T-helper 1 cell (primary cell): ENCODE measurements around the gene SF3A2.

ENCODE experiments used
- DNase-seq, 5 donors: peaks; one replicate each; pipeline ENCODE4 v3.0.0-alpha.2; 2012 to 2020

Gene SF3A2

GRCh38 chr19:2242816-2243215 is 6.2 kb downstream of the SF3A2 start:
- no peak for DNase-seq

- DNase-seq, result no peak
Observed at GRCh38 chr19:2243274-2244124, 6.9 kb downstream of the SF3A2 start.

GRCh38 chr19:2244125-2244411 is 7.4 kb downstream of the SF3A2 start:
- DNase-seq, result no peak

GRCh38 chr19:2244486-2244885 is 7.9 kb downstream of the SF3A2 start:
- no peak for DNase-seq

- no peak for DNase-seq
Observed at GRCh38 chr19:2245273-2245672, 8.6 kb downstream of the SF3A2 start.

- no peak for DNase-seq
Observed at GRCh38 chr19:2246014-2246620, 9.5 kb downstream of the SF3A2 start.

GRCh38 chr19:2246801-2247361 is 10.3 kb downstream of the SF3A2 start:
- DNase-seq, result no peak

- no peak for DNase-seq
Observed at GRCh38 chr19:2247433-2248101, 10.9 kb downstream of the SF3A2 start.

- DNase-seq, result peak in 1 of 5 donors; percentile 14
Observed at GRCh38 chr19:2248136-2249009, 11.7 kb downstream of the SF3A2 start.

GRCh38 chr19:2249010-2249866 is 12.6 kb downstream of the SF3A2 start, which contains the start of gene AMH:
Gene AMH (plus strand): TSS chr19:2249323. CDS start chr19:2249333, 10 bp downstream.
- DNase-seq, result no peak

- DNase-seq, result no peak
Observed at GRCh38 chr19:2249880-2250765, 13.5 kb downstream of the SF3A2 start.

GRCh38 chr19:2250766-2251105 is 14.1 kb downstream of the SF3A2 start:
- DNase-seq, result no peak

- no peak for DNase-seq
Observed at GRCh38 chr19:2251106-2252054, 14.8 kb downstream of the SF3A2 start.

- no peak for DNase-seq
Observed at GRCh38 chr19:2252055-2252796, 15.6 kb downstream of the SF3A2 start.

- no peak for DNase-seq
Observed at GRCh38 chr19:2252797-2253105, 16.1 kb downstream of the SF3A2 start.

GRCh38 chr19:2253106-2254063 is 16.8 kb downstream of the SF3A2 start:
- DNase-seq, result peak in 1 of 5 donors; percentile 37

GRCh38 chr19:2254064-2254872 is 17.6 kb downstream of the SF3A2 start:
- no peak for DNase-seq
